Nephron (organoid): Measurements from ENCODE around the gene PCNX2.
"Not testable (repeated sequence)": the region's sequence is repeated elsewhere in the genome, so short reads cannot be mapped to it uniquely, and the experiment has no call there.

Experiments
- H3K27ac Mint-ChIP-seq, 3 experiments: 2 replicates each; pipeline ENCODE4 v1.8.0; 2020; ENCODE audit warnings: mixed read lengths in 3 of 3, mild to moderate bottlenecking in 2 of 3, moderate library complexity in 1 of 3
- H3K27me3 Mint-ChIP-seq: 2 replicates; pipeline ENCODE4 v1.8.0; 2021; ENCODE audit warnings: low read depth, mild to moderate bottlenecking, moderate library complexity, mixed read lengths
- H3K36me3 Mint-ChIP-seq: 2 replicates; pipeline ENCODE4 v1.8.0; 2020; ENCODE audit warnings: low read depth, mixed read lengths
- H3K4me1 Mint-ChIP-seq: 2 replicates; pipeline ENCODE4 v1.8.0; 2020; ENCODE audit warnings: mixed read lengths
- H3K4me3 Mint-ChIP-seq, 3 experiments: 2 replicates each; pipeline ENCODE4 v1.8.0; 2020; ENCODE audit warnings: mild to moderate bottlenecking in 3 of 3, mixed read lengths in 3 of 3, moderate library complexity in 2 of 3
- H3K9me3 Mint-ChIP-seq: 2 replicates; pipeline ENCODE4 v1.8.0; 2020; ENCODE audit warnings: mixed read lengths
- CTCF ChIP-seq, 3 experiments: fragments of 200-600 bp; sonication (generic); IDR thresholded peaks; one replicate each; pipeline ENCODE4 v1.5.0; 2021; ENCODE audit warnings: antibody characterized with exemption in 3 of 3; ENCODE audit not compliant: unreplicated experiment in 3 of 3

PCNX2 gene

DNA sequence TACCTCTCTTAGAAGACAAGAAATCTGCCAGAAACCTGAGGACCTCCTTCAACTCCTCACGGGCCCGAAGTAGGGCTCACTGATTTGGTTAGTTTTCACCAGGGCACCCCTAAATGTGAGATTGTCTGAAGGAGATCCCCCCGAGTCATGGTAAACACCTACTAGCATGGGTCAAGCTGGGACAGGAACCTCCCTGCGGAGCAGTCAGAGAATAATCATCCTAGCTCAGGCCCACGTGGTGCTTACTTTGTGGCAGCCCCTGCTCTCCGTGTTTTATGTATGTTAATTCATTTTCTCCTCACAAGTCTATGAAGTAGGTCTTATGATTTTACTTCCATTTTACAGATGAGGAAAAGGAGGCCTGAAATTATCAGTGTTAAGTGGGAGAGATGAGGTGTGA is 206.9 kb downstream of the PCNX2 start:
- Mint-ChIP-seq H3K27ac (no peak overlapping the region), H3K36me3 (peaks cover 12% of the 10 kb centered on the region), H3K9me3 (no peaks in the 10 kb centered on the region), H3K4me1 (peaks cover 32% of the 10 kb centered on the region), H3K27me3 (peaks cover 25% of the 10 kb centered on the region), H3K4me3 (no peak overlapping the region)
- TF ChIP-seq CTCF (IDR thresholded peaks at IDR 0.05; ENCODE audit: unreplicated experiment in 3 of 3): no peak

- no peaks in the 10 kb centered on the region for H3K9me3 Mint-ChIP-seq
- no peak overlapping the region for H3K4me3 Mint-ChIP-seq
- peaks cover 19% of the 10 kb centered on the region for H3K27me3 Mint-ChIP-seq
- peak overlapping the region in 1 of 3 experiments; percentile 80 for H3K27ac Mint-ChIP-seq
- H3K4me1 Mint-ChIP-seq: peaks cover 33% of the 10 kb centered on the region
- no peak for TF ChIP-seq CTCF (IDR thresholded peaks at IDR 0.05; ENCODE audit: unreplicated experiment in 3 of 3)
- H3K36me3 Mint-ChIP-seq: peaks cover 12% of the 10 kb centered on the region
Measured at GRCh38 chr1:233086961-233087881, 208.3 kb downstream of the PCNX2 start.

GRCh38 chr1:233085566-233085965 is 210.0 kb downstream of the PCNX2 start:
- Mint-ChIP-seq H3K27ac (peak overlapping the region in 1 of 3 experiments; percentile 26), H3K36me3 (peaks cover 8% of the 10 kb centered on the region), H3K9me3 (no peaks in the 10 kb centered on the region), H3K4me1 (peaks cover 32% of the 10 kb centered on the region), H3K4me3 (no peak overlapping the region), H3K27me3 (peaks cover 20% of the 10 kb centered on the region)
- no peak for TF ChIP-seq CTCF (IDR thresholded peaks at IDR 0.05; ENCODE audit: unreplicated experiment in 3 of 3)

DNA sequence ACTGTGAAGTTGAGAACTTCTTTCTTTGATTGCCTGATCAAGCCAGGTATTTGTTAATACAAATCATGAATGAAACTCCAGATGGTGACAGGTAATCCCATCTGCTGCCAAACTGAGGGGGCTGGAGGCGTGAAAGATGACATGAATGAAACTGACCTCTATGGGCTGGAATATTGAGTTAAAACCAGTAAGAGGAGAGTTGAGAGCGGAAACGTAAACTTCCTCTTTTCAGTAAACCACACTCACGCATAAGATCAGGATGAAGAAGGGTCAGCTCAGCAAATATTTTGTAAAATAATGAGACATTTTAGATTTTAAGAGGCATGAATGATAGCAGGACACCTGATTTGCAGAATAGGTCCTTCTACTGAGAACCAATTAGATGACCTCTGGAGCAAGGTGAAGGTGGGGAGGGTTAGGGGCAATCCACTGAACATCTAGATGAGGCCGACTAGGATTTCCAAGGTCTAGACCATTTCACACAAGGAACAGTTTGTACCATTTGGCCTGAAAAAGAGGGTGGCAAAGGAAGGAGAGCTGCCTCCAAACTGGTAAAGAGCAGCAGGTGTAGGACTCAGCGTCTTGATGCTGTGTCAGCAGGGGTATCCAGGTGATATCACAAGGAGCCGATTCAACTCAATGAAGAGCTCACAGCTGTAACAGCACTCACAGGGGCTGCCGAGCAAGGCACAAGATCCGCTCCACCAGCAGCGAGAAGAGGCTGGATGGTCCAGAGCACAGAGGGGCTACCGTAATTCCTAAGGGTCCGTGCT is 212.6 kb downstream of the PCNX2 start:
- peaks cover 16% of the 10 kb centered on the region for H3K27me3 Mint-ChIP-seq
- peaks cover 50% of the 10 kb centered on the region for H3K4me1 Mint-ChIP-seq
- H3K4me3 Mint-ChIP-seq: no peak overlapping the region
- H3K9me3 Mint-ChIP-seq: no peaks in the 10 kb centered on the region
- peaks cover 5% of the 10 kb centered on the region for H3K36me3 Mint-ChIP-seq
- TF ChIP-seq CTCF (IDR thresholded peaks at IDR 0.05; ENCODE audit: unreplicated experiment in 3 of 3): no peak
- H3K27ac Mint-ChIP-seq: no peak overlapping the region

GRCh38 chr1:233081735-233082134 is 213.8 kb downstream of the PCNX2 start:
- TF ChIP-seq CTCF (IDR thresholded peaks at IDR 0.05; ENCODE audit: unreplicated experiment in 3 of 3): no peak
- H3K4me3 Mint-ChIP-seq: no peak overlapping the region
- peak overlapping the region; percentile 49 to 85 (median 69) for H3K27ac Mint-ChIP-seq
- peaks cover 5% of the 10 kb centered on the region for H3K36me3 Mint-ChIP-seq
- peaks cover 12% of the 10 kb centered on the region for H3K27me3 Mint-ChIP-seq
- no peaks in the 10 kb centered on the region for H3K9me3 Mint-ChIP-seq
- H3K4me1 Mint-ChIP-seq: peaks cover 53% of the 10 kb centered on the region

GRCh38 chr1:233080827-233081226 is 214.7 kb downstream of the PCNX2 start:
- H3K9me3 Mint-ChIP-seq, H3K27ac Mint-ChIP-seq, H3K4me3 Mint-ChIP-seq, H3K36me3 Mint-ChIP-seq: not testable (repeated sequence)
- Mint-ChIP-seq H3K27me3 (peaks cover 12% of the 10 kb centered on the region), H3K4me1 (peaks cover 61% of the 10 kb centered on the region)
